GM10266 (cell line): ENCODE measurements around the gene ZRANB3.

Experiments used
- DNase-seq: peaks from one replicate; pipeline ENCODE4 v3.0.0; 2012; ENCODE audit errors: extremely low spot score
- CTCF ChIP-seq: IDR thresholded peaks from 2 replicates; pipeline ENCODE4 v1.5.1; 2012; ENCODE audit warnings: mild to moderate bottlenecking, low read depth; ENCODE audit not compliant: control insufficient read depth, insufficient read depth; ENCODE audit errors: missing control alignments

Gene ZRANB3

GRCh38 chr2:135168204-135168856, 362.7 kb downstream of the ZRANB3 start:
- no peak for DNase-seq

GRCh38 chr2:135167273-135167672, 363.7 kb downstream of the ZRANB3 start:
- no peak for TF ChIP-seq CTCF
- no peak for DNase-seq

More at GRCh38 chr2:135168204-135168856, 362.7 kb downstream of the ZRANB3 start:
- TF ChIP-seq CTCF: no peak

- no peak for TF ChIP-seq CTCF
- DNase-seq: no peak
Observed at GRCh38 chr2:135164431-135164830, 366.6 kb downstream of the ZRANB3 start.

- TF ChIP-seq CTCF: no peak
- DNase-seq: no peak
Observed at GRCh38 chr2:135163901-135164300, 367.1 kb downstream of the ZRANB3 start.

- no peak for DNase-seq
- no peak for TF ChIP-seq CTCF
Observed at GRCh38 chr2:135163306-135163705, 367.7 kb downstream of the ZRANB3 start.

- DNase-seq: no peak
Observed at GRCh38 chr2:135162786-135163185, 368.2 kb downstream of the ZRANB3 start.

More at GRCh38 chr2:135162786-135163185, 368.2 kb downstream of the ZRANB3 start:
- TF ChIP-seq CTCF: no peak
